ENCODE data around the gene PKD2. TPM values are rescaled to one million over a fixed set of nuclear protein-coding genes. Genes with fewer than 3 reads are reported as not detected.

The PKD2 gene
- total RNA-seq, 1 experiment from 2014 or later = 13.5 TPM

DNA sequence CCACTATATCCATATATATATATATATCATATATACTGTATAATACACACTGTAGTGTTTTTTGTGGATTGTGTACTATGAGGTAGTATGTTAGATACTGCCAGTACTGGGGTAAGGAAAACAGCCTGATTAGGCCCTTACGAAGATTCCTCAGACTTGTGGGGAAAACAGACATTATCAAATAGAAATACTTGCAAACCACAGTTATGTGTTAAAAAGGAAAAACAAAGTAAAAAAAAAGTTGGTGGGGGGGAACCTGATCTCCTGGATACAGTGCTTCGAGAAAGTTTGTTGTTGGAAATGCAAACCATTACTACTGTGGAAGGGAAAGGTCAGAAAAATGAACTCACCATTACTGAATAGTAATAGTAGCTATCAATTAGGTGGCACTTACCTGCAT, 53.0 kb downstream of the PKD2 start:
- DNase-seq (ENCODE audit: extremely low read depth, low read depth) = no peak

DNA sequence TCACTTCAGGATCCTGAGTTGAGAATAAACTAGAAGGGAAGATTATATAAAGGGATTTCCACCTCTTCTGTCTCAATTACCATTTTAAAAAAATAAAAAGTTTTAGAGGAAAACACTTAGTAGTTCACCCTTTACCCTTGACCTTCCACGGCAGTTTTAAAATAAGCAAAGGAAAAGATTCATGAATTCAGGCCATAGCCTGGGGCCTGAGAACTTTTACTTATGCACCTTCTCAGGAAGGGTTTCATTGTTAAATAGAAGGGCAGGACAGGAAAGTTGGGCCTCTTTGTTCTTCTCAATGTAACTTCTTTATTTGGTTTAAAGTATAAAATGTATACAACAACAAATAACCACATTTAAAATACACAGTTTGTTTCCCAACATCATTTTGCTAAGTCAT, 54.9 kb downstream of the PKD2 start:
- no peak for DNase-seq (ENCODE audit: extremely low read depth, low read depth)

DNA sequence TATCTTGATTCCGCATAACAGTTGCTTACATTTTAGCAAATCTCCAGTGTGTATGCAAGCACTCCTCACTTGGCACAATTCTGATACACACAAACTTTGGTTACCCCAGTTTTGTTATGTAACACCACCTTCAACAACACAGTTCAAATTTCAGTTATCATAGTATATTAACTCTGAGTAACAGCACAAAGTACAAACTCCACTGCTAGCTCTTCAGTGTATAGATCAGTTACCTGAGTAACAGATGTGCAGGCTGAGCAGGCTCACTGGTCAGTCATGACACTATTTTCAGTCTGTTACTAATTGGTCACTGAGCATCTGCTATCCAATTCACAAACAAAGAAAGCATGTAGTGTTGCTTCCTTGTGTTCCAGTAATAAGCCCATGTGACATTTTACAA, 55.4 kb downstream of the PKD2 start:
- no peak for DNase-seq (ENCODE audit: extremely low read depth, low read depth)

DNA sequence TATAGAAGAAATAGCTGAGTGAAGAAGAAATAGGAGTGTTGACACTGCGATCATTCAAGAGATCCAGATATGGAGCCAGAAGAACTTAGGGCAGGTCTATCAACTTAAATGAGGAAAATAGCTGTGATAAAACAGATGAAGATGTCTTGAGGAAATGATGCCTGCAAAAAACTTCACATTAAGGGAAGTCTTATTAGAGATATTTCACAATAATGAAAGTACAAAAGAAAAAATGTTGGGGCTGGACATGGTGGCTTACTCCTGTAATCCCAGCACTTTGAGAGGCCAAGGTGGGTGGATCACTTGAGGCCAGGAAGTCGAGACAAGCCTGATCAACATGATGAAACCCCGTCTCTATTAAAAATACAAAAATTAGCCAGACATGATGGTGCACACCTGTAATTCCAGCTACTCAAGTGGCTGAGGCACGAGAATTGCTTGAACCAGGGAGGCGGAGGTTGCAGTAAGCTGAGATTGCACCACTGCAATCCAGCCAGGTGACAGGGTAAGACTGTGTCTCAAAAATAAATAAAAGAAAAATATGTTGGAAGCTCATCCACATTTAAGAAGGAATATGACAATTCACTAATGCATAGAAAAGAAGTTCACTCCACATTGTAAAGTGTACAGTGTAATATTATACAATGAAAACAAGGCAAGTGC, 56.3 kb downstream of the PKD2 start:
- DNase-seq (ENCODE audit: extremely low read depth, low read depth) = no peak

DNA sequence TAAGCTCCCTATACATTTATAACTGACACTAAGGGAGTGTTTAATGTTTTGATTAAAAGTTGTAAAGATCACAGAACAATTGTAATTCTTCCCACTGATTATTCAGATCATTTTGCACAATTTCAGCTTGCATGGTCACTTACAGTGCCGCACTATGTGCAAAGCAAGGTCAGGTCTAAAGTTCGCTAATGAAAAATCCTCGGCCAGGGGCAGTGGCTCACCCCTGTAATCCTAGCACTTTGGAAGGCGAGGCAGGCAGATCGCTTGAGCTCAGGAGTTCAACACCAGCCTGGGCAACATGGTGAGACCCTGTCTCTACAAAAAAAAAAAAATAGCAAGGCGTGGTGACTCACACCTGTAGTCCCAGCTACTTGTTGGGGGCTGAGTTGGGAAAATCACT, 57.0 kb downstream of the PKD2 start:
- no peak for DNase-seq (ENCODE audit: extremely low read depth, low read depth)

DNA sequence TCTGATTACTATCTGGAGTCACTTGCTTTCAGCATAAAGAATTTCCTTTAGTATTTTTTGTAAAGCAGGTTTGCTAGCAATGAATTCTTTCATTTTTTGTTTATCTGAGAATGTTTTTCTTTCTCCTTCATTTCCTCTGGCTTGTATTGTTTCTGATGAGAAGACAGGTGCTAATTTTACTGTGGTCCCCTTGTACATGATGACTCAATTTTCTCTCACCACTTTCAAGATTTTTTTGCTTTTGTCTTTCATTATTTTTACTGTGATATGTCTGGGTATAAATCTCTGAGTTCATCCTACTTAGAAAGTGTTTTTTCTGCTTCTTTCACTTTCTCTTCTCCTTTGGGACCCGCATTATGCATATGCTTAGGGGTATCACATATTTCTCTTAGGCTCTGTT, 62.6 kb downstream of the PKD2 start:
- no peak for DNase-seq (ENCODE audit: extremely low read depth, low read depth)

DNA sequence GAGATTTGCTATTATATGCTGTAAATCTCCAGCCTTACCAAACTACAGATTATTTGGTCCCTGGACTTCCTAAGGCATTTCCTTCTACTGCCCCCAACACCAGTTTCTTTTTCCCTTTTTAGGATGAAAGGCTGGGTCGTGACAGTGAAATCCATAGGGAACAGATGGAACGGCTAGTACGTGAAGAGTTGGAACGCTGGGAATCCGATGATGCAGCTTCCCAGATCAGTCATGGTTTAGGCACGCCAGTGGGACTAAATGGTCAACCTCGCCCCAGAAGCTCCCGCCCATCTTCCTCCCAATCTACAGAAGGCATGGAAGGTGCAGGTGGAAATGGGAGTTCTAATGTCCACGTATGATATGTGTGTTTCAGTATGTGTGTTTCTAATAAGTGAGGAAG, 67.9 kb downstream of the PKD2 start:
- no peak for DNase-seq (ENCODE audit: extremely low read depth, low read depth)

DNA sequence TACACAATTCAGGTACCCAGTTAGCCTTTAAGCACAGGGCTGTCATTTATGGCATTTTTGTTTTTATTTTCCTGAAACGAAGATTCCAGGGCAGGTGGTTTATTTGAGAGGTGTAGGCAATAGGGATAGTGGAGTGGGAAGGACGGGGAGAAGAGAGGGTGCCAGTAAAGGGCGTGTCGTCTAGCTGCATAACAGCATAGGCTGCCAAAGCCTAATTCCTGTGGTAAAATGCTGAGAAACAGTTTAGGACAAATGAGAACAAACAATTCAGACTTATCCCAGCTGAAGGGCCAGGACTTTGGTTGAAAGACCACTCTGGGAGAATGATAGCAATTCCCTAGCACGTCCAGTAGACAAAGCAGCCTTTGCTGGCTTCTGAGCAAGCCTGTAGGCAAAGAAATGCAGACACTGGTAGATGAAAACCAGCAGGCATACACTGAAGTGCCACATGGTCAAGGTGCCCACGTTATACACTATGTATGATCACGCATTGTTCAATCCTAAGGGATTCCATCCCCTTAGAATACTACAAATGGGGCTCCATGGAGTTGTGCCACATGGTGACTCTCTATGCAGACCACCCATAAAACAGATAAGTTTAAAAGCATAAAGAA, 70.6 kb downstream of the PKD2 start:
- DNase-seq (ENCODE audit: extremely low read depth, low read depth) = no peak

DNA sequence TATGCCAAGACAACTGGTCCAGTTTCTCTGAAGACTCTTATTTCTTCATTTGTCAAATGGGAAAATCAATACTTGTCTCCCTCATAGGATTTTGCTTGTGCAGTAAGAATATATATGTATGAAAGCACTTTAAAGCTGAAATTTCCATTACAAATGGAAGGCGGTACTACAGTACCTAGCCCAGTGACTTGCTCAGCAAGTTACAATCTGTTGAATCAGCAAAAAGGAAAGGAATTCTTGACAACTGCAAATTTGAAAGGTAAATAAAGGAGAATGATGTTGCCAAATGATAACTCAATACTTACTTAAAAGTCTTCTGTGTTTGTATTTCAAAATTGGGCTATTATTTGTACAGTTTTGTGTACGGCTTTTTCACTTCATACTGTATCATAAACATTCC, 71.1 kb downstream of the PKD2 start:
- DNase-seq (ENCODE audit: extremely low read depth, low read depth) = no peak

DNA sequence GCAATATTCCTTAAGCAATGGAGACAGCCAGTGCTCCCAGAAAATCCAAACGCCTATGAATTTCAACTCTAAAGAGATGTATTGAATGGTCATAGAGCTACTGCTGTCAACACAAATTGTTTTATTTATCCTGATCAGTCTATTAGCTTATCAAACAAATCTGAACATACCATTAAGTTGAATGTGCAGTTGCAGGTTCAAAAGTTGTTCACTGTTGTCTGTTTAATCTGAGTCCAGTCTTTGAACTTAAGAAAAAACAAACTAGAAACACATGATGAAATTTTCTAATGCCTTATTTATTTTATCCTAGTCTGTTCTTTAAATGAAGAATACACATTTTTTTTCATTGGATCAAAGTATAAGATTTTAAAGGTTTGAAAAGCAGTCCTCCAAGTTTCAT, 73.2 kb downstream of the PKD2 start:
- no peak for DNase-seq (ENCODE audit: extremely low read depth, low read depth)

DNA sequence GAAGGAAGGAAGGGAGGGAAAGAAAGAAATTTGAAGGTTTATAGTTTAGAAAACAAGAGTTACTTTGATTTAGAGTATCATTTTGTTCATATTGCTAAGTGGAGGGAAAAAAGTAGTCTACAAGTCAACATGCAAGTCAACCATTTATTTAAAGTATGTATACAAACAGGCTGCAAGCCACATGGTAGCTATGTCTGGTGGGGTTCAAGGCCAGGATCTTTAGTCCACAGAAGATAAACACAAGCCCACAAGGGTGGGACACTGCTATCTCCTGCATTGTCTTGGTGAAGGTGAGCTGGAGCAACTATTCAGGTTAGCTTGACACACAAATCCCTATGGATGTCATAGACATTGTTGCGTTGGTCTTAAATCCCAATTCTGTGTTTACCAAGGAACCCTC, 79.6 kb downstream of the PKD2 start:
- DNase-seq (ENCODE audit: extremely low read depth, low read depth) = no peak

DNA sequence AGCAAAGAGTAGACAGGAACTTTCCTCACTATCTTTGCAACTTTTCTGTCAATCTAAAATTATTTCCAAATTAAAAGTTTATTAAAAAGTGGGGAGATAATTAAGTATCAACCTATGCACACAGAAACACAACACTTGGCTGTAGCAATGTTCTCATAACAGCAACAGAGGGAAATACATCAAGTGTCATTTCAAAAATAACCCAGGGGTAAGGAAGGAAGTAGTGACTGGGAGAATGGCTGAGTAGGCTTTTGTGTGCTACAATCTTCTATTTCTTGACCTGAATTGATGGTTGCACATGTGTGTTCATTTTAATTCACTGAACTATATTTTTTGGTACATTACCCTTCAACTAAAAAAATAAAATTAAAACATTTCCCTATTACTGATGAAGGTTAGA, 83.5 kb downstream of the PKD2 start:
- DNase-seq (ENCODE audit: extremely low read depth, low read depth) = no peak

DNA sequence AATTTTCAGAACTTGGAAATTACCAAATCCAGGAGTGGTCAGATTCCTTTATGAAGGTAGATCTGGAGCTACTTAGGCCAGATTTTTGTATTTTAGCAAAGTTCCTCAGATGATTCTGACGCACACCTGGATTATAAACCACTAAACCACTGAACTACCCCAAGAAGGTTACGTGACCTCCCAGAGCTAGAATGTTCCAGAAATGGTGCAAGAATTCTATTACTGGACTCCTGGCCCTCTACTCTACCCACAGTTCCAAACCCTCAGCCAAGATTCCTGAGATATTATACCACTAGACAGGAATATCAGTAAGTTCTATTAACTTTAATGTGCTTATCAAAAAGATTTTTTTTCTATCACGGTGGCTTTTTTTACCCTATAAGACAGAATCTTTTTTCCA, 83.9 kb downstream of the PKD2 start:
- DNase-seq (ENCODE audit: extremely low read depth, low read depth) = no peak

DNA sequence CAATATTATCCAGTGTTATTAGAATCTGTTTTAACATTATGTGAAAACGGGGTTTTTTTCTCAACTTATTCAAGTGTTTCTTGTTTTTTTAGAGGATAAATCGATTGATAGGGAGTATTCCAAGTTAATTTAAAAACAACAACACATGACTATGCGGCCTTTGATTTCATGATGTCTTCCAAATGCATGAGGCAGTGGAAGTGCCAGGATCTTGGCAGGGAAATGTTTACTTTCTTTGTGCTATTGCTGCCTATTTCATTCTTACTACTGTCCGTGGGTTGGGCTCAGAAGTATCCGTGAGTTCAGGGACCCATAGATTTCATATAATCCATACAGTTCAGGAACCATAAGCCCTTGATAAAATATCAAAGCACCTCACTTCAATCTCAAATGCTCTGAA, 86.4 kb downstream of the PKD2 start:
- DNase-seq (ENCODE audit: extremely low read depth, low read depth) = no peak

DNA sequence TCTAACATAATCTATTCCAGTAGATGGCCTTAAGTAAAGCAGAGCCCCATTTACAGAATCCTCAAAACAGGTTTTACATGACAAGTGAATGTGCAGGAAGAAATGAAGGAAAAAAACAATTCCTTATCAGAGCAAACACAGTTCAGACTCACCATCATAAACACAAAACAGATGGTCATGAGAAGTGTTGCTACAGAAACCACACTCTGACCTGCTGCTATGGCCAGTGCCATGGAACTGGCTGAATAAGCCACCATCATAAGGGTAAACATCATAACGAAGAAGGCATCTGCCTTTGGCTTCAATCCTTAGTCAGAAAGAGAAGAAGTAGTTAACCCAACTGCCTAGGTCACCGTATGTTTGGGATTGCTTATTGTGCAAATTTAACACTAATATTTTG, 89.9 kb downstream of the PKD2 start:
- DNase-seq (ENCODE audit: extremely low read depth, low read depth) = no peak

DNA sequence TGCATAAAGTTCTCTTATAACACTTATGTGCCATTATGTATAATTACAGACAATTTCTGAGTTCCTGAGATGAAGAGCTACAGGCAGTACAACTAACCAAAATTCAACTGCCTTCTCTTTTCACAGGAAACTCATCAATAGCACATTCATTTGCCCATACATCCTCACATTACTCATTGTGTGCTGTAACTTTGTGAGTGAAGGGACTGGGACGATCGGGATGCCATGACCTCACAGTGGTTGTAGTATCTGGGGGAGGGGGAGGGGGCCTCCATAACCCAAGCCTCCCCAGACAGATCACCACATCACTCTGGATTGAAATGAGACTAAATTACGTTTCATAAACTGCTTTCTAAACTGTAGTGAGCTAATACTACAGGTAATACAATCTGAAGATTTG, 90.3 kb downstream of the PKD2 start:
- no peak for DNase-seq (ENCODE audit: extremely low read depth, low read depth)

DNA sequence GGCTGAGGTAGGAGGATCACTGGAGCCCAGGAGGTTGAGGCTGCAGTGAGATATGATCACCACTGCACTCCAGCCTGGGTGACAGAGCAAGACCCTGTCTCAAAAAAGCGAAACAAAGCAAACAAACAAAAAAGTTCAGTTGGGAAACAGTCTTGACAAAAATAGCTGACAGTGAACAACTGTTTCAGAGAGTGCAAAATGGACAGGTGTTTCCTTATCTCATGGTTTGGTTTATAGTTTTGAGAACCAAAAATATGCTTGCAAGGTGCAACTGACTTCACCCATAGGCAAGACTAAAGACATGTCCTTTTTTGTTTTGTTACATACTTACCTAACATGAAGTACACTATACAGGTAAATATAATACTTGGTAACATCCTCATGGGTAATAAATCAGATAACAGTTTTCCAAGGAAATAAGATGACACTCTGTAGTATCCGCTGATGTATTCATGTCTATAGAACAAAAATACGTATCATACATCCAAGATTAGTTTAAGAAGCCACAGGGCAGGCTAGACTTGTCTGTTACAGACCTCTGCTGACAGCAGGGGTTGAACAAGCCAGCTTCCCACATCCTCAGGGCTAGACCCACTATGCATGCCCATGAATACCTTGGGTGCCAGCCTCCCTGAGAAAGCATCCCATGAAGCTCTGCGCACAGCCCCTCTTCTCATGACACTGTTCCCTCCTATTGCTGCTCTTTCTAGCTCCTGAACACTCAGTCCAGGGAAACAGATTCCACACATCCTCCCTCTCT, 91.7 kb downstream of the PKD2 start:
- DNase-seq (ENCODE audit: extremely low read depth, low read depth) = no peak

DNA sequence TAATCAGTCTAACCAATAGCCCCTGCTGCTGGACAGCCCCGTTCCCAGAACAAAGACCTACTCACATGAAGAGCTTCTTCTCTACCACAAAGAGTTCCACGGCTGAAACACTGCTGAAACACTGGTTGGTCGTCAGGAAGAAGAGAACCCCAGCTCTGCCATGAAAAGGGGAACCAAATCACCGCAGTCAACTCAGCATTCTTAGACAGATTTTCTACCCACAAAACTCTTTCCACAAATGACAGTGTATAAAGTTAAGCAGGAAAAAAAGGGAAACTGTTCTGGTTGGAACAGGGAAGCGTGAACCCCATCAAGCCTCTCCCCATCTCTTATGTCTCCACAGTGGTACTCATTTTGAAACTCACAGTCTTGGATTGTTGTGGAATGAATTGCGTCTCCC, 93.7 kb downstream of the PKD2 start:
- DNase-seq (ENCODE audit: extremely low read depth, low read depth) = no peak

DNA sequence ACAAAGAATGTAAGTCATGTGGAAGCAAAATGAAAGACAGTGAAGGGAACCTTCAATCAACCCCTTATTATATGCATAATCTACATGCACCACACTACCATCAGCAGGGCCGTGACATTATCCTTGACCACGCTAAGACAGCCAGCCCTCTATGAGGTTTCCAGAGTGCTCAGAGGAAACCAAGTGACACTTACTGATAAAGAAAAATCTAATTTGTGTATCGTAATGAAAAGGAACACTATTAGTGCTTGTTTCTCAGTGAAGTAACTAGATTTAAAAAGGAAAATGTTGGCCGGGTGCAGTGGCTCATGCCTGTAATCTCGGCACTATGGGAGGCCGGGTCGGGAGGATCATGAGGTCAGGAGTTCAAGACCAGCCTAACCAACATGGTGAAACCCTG, 94.6 kb downstream of the PKD2 start:
- no peak for DNase-seq (ENCODE audit: extremely low read depth, low read depth)

DNA sequence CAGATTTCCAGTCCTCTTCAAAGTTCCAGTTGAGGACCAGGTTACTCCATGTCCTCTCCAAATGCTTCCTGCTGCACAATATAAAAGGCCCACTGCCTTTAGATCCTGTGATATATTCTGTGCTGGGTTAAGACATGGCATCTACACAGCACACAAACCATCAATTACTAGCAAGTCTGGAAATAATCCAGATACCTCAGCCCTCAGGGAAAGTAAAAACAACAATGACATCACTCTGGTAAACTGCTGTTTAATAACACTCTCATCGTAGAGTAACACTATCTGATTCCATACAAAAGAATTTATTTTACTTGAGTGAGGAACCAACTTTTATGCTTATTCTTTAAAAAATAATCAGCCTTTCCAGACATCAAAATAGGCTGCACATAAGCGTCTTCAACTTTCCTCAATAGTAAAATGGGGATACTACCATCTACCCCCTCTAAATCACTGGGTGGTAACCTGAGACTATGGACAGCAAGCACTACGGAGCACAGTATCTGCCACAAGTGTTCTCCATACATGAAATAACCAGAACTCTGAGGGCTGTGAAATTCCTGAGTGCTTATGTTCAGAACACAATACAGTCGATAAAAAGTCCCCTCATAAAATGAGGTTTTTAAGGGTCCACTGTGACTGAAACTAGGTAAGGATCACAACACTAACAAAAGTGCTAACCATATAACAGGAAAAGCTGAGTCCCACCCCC, 97.6 kb downstream of the PKD2 start:
- peak; percentile 60 for DNase-seq (ENCODE audit: extremely low read depth, low read depth)

DNA sequence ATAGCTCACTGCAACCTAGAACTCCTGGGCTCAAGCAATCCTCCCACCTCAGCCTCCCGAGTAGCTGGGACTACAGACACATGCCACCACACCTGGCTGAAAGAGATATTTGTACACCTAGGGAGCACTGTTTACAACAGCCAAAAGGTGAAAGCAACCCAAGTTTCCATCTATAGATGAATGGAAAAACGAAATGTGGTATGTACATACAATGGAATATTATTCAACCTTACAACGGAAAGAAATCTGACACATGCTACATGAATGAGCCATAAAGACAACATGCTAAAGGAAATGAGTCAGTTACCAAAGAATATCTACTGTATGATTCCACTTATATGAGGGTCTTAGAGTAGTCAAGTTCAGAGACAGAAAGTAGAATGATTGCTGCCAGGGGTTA, 98.8 kb downstream of the PKD2 start:
- peak; percentile 67 for DNase-seq (ENCODE audit: extremely low read depth, low read depth)

Data from NCI-H460 (cell line).